ENCODE measurements around the gene TM4SF20. TPM values are rescaled to one million over a fixed set of nuclear protein-coding genes. Genes with fewer than 3 reads are reported as not detected.

The TM4SF20 gene
- total RNA-seq, 2 experiments from 2014 or later, result not detected

- ChIA-PET POLR2A (interaction anchor here (0.5 kb wide), 1 partner anchor 169 kb away, joined by 3 read pairs; no protein-coding TSS in a partner anchor), CTCF (ENCODE audit: unreplicated experiment) (no interaction called here)
- Histone ChIP-seq H3K27ac (ENCODE audit: low read depth, low read length, poor library complexity, severe bottlenecking) (no peak overlapping the region), H3K9me3 (ENCODE audit: low read length) (no peaks in the 10 kb centered on the region), H3K36me3 (ENCODE audit: insufficient read depth, low read length) (no peaks in the 10 kb centered on the region), H4K20me1 (ENCODE audit: insufficient read depth, low read length) (no peaks in the 10 kb centered on the region), H3K4me1 (ENCODE audit: insufficient read depth, low read length, poor library complexity, severe bottlenecking) (no peaks in the 10 kb centered on the region), H3K4me3 (ENCODE audit: low read depth, low read length, poor library complexity, severe bottlenecking) (no peak overlapping the region), H3K79me2 (ENCODE audit: insufficient read depth, low read depth, low read length) (no peaks in the 10 kb centered on the region), H3K9me2 (ENCODE audit: insufficient read depth, low read length) (no peaks in the 10 kb centered on the region), H3K4me2 (ENCODE audit: low read length) (no peak overlapping the region), H2AFZ (ENCODE audit: low read length) (no peak overlapping the region)
- no TSS peak for BruUV-seq (replicated peaks)
- no peak for DNase-seq (ENCODE audit: low spot score)
- TF ChIP-seq EZH2phosphoT487 (IDR thresholded peaks at IDR 0.05; ENCODE audit: borderline replicate concordance, low read depth, low read length) (no peak), CTCF (conservative IDR thresholded peaks at IDR 0.05; ENCODE audit: low read length) (no peak)
- intact Hi-C loops (cut with micrococcal nuclease; ENCODE audit: unreplicated experiment), result loop anchor here (10.0 kb wide), 1 partner anchor 357 kb away; no protein-coding TSS in a partner anchor
These were observed 28.6 kb upstream of the TM4SF20 start for GRCh38 chr2:227407591-227408151.

GRCh38 chr2:227406177-227407031, 27.3 kb upstream of the TM4SF20 start:
- H3K36me3 ChIP-seq (ENCODE audit: insufficient read depth, low read length), result no peaks in the 10 kb centered on the region
- peak; percentile 5 for DNase-seq (ENCODE audit: low spot score)

More at GRCh38 chr2:227406177-227407031, 27.3 kb upstream of the TM4SF20 start:
- CTCF ChIA-PET (ENCODE audit: unreplicated experiment), result no interaction called here
- Histone ChIP-seq H3K4me2 (ENCODE audit: low read length) (no peak overlapping the region), H3K9me3 (ENCODE audit: low read length) (no peaks in the 10 kb centered on the region), H3K4me1 (ENCODE audit: insufficient read depth, low read length, poor library complexity, severe bottlenecking) (no peaks in the 10 kb centered on the region), H3K27ac (ENCODE audit: low read depth, low read length, poor library complexity, severe bottlenecking) (no peak overlapping the region), H3K79me2 (ENCODE audit: insufficient read depth, low read depth, low read length) (no peaks in the 10 kb centered on the region), H3K4me3 (ENCODE audit: low read depth, low read length, poor library complexity, severe bottlenecking) (no peak overlapping the region), H4K20me1 (ENCODE audit: insufficient read depth, low read length) (no peaks in the 10 kb centered on the region), H2AFZ (ENCODE audit: low read length) (no peak overlapping the region), H3K9me2 (ENCODE audit: insufficient read depth, low read length) (no peaks in the 10 kb centered on the region)
- intact Hi-C loops (cut with micrococcal nuclease; ENCODE audit: unreplicated experiment), result loop anchor here (10.0 kb wide), 1 partner anchor 358 kb away; no protein-coding TSS in a partner anchor
- BruUV-seq (replicated peaks), result no TSS peak
- TF ChIP-seq CTCF (conservative IDR thresholded peaks at IDR 0.05; ENCODE audit: low read length) (peak; percentile 64), EZH2phosphoT487 (IDR thresholded peaks at IDR 0.05; ENCODE audit: borderline replicate concordance, low read depth, low read length) (no peak)
- POLR2A ChIA-PET, result no interaction called here

All from OCI-LY7 (cell line).